Measurements from ENCODE around the gene PARP9.
"Not testable (repeated sequence)": the region's sequence is repeated elsewhere in the genome, so short reads cannot be mapped to it uniquely, and the experiment has no call there.

PARP9 gene

DNA sequence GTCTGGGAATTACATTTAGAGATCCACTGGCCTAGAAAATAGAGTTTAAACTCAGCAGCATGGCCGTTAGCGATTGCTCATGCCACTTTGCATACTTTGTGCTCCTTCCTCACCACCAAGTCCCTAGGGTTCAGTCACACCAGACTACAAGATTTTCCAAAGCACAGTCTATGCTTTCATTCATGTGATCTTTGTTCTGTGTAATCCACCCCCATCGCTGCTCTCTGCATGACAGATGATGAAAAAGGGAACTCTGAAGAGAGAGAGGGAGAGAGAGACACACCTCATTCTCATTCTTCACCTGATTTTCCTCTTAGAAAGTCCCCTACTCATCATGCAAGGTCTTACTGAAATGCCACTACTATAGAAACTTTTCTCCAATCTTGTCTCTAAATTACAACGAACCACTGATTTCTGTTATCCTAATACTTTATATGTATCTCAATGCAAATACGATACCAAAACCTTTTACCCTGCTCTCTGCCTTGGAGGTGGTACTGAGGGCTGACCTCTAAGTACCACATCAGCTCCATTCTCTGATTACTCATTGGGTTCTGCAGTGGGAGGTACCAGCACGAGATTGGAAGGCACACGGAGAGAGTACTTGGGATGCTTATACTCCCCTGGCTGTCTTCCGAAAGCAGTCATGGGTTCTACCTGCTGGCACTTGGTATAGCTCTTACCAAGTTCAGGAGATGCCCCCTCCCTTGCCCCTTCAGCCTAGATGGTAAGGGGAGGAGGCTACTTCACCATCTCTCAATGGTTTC lies 12.3 kb upstream of the PARP9 start:
- no peak for DNase-seq (ENCODE audit: low read depth, low spot score)

DNA sequence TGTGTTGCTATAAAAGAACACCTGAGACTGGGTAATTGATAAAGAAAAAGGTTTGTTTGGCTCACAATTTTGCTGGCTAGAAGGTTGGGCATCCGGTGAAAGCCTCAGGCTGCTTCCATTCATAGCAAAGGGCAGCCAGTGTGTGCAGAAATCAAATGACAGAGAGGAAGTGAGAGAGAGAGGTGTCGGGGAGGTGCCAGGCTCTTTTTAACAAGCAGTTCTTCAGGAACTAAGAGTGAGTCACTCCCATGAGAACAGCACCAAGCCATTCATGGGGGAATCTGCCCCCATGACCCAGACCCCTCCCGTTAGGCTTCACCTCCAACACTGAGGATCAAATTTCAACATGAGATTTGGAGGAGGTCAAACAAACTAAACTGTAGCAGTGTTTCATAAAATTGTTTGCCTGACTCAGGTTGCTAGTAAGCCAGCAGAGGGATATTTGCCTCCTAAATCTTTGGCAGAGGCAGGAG lies 8.9 kb upstream of the PARP9 start:
- DNase-seq (ENCODE audit: low read depth, low spot score): peak; percentile 52

- no peak for DNase-seq (ENCODE audit: low read depth, low spot score)
Observed at GRCh38 chr3:122568755-122569154, 4.7 kb upstream of the PARP9 start.

DNA sequence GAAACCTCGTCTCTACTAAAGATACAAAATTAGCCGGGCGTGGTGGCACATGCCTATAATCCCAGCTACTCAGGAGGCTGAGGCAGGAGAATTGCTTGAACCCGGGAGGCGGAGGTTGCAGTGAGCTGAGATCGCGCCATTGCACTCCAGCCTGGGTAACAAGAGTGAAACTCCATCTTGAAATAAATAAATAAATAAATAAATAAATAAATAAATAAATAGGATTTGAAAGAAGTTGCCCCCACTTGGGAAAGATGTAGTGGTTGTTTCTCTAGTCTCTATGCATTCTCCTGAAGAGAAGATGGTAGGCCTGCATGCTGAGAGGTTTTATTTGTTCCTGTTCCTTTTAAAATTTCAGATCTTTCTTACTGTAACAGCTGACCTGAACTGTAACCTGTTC lies 4.0 kb upstream of the PARP9 start:
- DNase-seq (ENCODE audit: low read depth, low spot score): not testable (repeated sequence)

- no peak for DNase-seq (ENCODE audit: low read depth, low spot score)
Observed at GRCh38 chr3:122563717-122564025, 429 bp downstream of the PARP9 start.

DNA sequence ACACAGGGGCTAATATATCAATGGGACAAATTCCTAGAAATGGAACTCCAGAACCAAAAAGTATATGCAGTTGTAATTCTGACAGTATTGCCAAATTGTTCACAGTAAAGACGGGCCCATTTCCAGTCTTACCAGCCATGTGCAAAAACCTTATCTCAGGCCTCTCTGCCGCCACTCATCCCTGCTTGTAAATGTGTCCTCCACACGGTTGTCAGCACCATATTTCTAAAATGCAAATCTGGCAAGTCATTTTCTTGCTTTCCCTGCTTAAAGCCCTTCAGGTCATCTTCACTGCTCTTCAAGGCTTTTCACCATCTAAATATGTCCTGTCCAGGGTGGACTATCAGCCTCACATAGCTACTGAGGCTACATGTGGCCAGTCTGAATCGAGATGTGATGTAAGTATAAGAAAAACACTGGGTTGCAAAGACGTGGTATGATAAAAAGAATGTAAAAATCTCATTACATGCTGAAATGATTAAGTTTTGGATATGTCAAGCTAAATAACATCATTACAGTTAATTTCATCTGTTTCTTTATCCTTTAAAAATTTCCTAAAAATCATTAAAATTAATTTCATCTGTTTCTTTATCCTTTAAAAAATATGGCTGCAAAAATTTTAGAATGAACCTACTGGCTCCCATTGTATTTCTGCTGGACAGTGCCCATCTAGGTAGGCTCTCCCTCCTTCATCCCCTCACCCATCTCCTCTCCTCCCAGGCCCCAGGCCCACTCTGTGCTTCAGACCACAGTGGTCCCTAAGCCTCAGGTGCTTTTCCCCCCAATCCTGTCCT lies 980 bp downstream of the PARP9 start:
- no peak for DNase-seq (ENCODE audit: low read depth, low spot score)

- no peak for DNase-seq (ENCODE audit: low read depth, low spot score)
Observed at GRCh38 chr3:122560680-122561079, 3.4 kb downstream of the PARP9 start.

DNA sequence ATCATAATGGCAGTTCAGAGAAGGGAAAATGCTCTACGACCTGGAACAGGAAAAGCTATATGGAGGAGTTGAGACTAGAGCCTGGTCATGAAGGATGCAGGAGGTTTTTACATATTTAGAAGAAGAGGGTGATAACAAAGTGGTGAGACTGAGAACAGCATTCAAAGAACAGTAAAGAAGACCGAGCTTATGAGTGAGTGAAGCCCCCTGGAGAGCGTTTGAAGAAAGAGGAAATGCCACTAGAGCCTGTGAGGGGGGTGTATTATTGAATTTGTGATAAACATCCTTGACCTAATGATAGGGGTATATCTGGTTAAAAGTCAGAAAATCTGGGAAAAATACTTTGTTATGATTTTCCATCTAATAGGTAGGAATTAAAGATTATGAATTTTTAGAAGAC lies 4.2 kb downstream of the PARP9 start:
- DNase-seq (ENCODE audit: low read depth, low spot score): no peak

DNA sequence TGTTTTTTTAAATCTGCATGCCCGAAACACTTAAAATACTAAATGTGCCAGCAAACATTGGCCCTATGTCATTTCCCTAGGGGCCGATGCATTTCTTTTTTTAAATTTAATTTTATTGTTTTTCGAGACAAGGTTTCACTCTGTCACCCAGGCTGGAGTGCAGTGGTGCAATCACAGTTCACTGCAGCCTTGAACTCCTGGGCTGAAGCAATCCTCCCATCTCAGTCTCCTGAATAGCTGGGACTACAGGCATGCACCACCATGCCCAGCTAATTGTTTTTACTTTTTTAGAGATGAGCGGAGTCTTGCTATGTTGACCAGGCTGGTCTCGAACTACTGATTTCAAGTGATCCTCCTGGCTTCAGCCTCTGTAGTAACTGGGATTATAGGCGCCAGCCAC lies 5.5 kb downstream of the PARP9 start:
- no peak for DNase-seq (ENCODE audit: low read depth, low spot score)

- DNase-seq (ENCODE audit: low read depth, low spot score): no peak
Observed at GRCh38 chr3:122557356-122557755, 6.7 kb downstream of the PARP9 start.

GRCh38 chr3:122555275-122556071 lies 8.6 kb downstream of the PARP9 start:
- no peak for DNase-seq (ENCODE audit: low read depth, low spot score)

DNA sequence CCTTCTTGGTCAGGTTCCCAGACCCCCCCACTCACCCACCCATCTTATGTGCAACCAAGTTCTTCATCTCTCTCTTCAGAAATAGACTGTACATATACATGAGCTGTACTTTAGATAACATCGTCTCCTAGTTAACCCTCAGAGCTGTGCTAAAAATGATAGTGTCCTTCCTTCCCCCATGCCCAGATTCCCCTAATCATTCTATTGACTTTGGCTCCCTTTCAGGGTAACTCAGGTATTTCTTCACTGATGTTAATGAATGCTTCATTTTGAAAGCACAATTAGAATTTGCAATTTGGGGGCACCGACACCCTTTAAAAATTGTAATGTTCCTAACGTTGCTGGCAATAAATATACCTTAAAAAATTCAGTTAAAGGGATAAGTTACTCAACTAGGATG lies 10.9 kb downstream of the PARP9 start:
- no peak for DNase-seq (ENCODE audit: low read depth, low spot score)

GRCh38 chr3:122548619-122549018 lies 15.5 kb downstream of the PARP9 start:
- DNase-seq (ENCODE audit: low read depth, low spot score): no peak

DNA sequence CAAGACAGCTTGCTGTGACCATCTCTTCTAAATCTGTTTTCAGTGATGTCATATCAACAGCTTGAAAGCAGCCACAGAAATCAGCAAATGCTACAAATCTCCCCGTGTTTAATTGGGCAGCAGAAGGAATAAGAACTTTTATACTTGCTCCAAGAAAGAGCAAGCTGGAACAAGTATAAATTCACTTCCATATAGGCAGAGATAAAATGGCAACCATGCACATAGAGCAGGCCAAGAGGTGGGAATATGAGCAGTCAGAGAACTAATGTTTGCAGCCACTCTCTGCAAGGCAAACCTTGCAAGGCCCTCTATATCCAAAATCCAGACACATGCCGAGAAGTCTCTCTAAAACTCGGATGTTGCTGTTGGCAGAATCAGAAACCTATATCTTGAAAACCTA lies 16.0 kb downstream of the PARP9 start:
- DNase-seq (ENCODE audit: low read depth, low spot score): no peak

- no peak for DNase-seq (ENCODE audit: low read depth, low spot score)
Observed at GRCh38 chr3:122546151-122546550, 17.9 kb downstream of the PARP9 start.

GRCh38 chr3:122538956-122539490 lies 25.1 kb downstream of the PARP9 start:
- DNase-seq (ENCODE audit: low read depth, low spot score): no peak

- DNase-seq (ENCODE audit: low read depth, low spot score): no peak
Observed at GRCh38 chr3:122536632-122537001, 27.5 kb downstream of the PARP9 start.

- DNase-seq (ENCODE audit: low read depth, low spot score): peak; percentile 45
Observed at GRCh38 chr3:122535964-122536631, 28.0 kb downstream of the PARP9 start.

- DNase-seq (ENCODE audit: low read depth, low spot score): no peak
Observed at GRCh38 chr3:122533931-122534334, 30.2 kb downstream of the PARP9 start.

- no peak for DNase-seq (ENCODE audit: low read depth, low spot score)
Observed at GRCh38 chr3:122533480-122533879, 30.6 kb downstream of the PARP9 start.

DNA sequence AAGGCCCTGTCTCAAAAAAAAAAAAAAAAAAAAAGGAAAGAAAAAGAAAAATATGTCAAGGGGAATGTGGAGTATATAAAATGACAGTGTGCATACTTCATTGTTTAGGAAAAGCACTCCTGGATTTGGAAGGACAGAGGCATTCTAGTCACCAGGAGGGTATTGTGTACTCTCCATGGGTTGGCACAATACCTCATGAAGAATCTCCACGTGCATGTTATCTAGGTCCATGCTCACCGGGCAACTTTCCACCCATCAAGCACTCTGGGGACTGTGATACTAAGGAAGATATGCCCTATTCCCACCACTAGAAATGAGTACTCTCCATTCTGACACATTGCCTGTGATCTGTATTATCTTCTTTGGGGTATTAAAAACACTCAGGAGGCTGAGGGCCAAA lies 33.9 kb downstream of the PARP9 start:
- DNase-seq (ENCODE audit: low read depth, low spot score): no peak

DNA sequence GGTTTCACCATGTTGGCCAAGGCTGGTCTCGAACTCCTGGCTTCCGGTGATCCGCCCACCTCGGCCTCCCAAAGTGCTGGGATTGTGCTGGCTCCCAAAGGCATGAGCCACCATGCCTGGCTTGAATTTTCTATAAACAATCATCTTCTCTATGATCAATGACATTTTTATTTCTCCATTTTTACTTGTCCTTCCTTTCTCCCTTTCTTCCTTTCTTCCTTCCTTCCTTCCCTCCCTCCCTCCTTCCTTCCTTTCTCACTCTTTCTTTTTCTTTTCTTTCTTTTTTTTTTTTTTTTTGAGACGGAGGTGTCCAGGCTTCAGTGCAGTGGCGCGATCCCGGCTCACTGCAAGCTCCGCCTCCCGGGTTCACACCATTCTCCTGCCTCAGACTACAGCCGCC lies 40.8 kb downstream of the PARP9 start:
- DNase-seq (ENCODE audit: low read depth, low spot score): no peak
